Measurements from ENCODE around the gene MAST3.
"Not testable (repeated sequence)": the region's sequence is repeated elsewhere in the genome, so short reads cannot be mapped to it uniquely, and the experiment has no call there.

Gene MAST3

GRCh38 chr19:18141031-18141430, 43.5 kb downstream of the MAST3 start:
- DNase-seq = no peak

- DNase-seq = no peak
Measured at GRCh38 chr19:18143902-18144301, 46.3 kb downstream of the MAST3 start.

- DNase-seq = no peak
Measured at GRCh38 chr19:18144361-18144760, 46.8 kb downstream of the MAST3 start.

- no peak for DNase-seq
Measured at GRCh38 chr19:18144906-18145305, 47.3 kb downstream of the MAST3 start.

- DNase-seq = no peak
Measured at GRCh38 chr19:18145391-18145999, 47.9 kb downstream of the MAST3 start.

GRCh38 chr19:18147396-18147795, 49.8 kb downstream of the MAST3 start:
- no peak for DNase-seq

GRCh38 chr19:18149596-18149975, 52.0 kb downstream of the MAST3 start:
- DNase-seq = no peak

GRCh38 chr19:18150776-18151624, 53.4 kb downstream of the MAST3 start:
- DNase-seq = no peak

- DNase-seq = peak; percentile 98
Measured at GRCh38 chr19:18152442-18152816, 54.9 kb downstream of the MAST3 start.

- peak; percentile 99 for DNase-seq
Measured at GRCh38 chr19:18152817-18153555, 55.4 kb downstream of the MAST3 start, which contains the start of gene PIK3R2. Gene PIK3R2, plus strand, starts transcription at chr19:18153163. Its CDS starts 2,717 bp downstream, at chr19:18155880.

- DNase-seq = no peak
Measured at GRCh38 chr19:18153556-18154134, 56.1 kb downstream of the MAST3 start.

- no peak for DNase-seq
Measured at GRCh38 chr19:18155095-18156087, 57.8 kb downstream of the MAST3 start.

GRCh38 chr19:18156268-18156667, 58.7 kb downstream of the MAST3 start:
- no peak for DNase-seq

- DNase-seq = peak; percentile 95
Measured at GRCh38 chr19:18156841-18157464, 59.4 kb downstream of the MAST3 start.

- peak; percentile 94 for DNase-seq
Measured at GRCh38 chr19:18157465-18158063, 60.0 kb downstream of the MAST3 start.

GRCh38 chr19:18158467-18158866, 60.9 kb downstream of the MAST3 start:
- no peak for DNase-seq

GRCh38 chr19:18159059-18159616, 61.6 kb downstream of the MAST3 start:
- DNase-seq = not testable (repeated sequence)

GRCh38 chr19:18159810-18160209, 62.2 kb downstream of the MAST3 start:
- DNase-seq = no peak

GRCh38 chr19:18160493-18160970, 63.0 kb downstream of the MAST3 start:
- no peak for DNase-seq

- DNase-seq = peak; percentile 51
Measured at GRCh38 chr19:18160971-18161635, 63.5 kb downstream of the MAST3 start.

Measured in COR-L47 (cell line).